HepG2 (cell line): ENCODE results near the gene RPLP2. TPM values are rescaled to one million over a fixed set of nuclear protein-coding genes. Genes with fewer than 3 reads are reported as not detected.

ENCODE experiments used
- ATF7-NPFF ChIP-seq: sonication (generic); formaldehyde crosslinking; IDR thresholded peaks from 2 replicates; pipeline ENCODE4 v1.8.1; 2023; ENCODE audit warnings: mild to moderate bottlenecking, low read depth, missing genetic modification reagents, moderate library complexity
- DMAP1 ChIP-seq: IDR thresholded peaks from 2 replicates; pipeline ENCODE4 v1.6.1; 2016
- ELF3 ChIP-seq: IDR thresholded peaks from 2 replicates; pipeline ENCODE4 v1.6.1; 2016; ENCODE audit warnings: missing genetic modification reagents, missing compliant biosample characterization
- GLMP ChIP-seq: sonication (generic); formaldehyde crosslinking; IDR thresholded peaks from 2 replicates; pipeline ENCODE4 v1.9.0; 2021; ENCODE audit warnings: missing genetic modification reagents, mild to moderate bottlenecking, borderline replicate concordance
- HOXD1 ChIP-seq: sonication (generic); formaldehyde crosslinking; IDR thresholded peaks from 2 replicates; pipeline ENCODE4 v1.5.0; 2020; ENCODE audit warnings: missing genetic modification reagents
- JUND ChIP-seq: sonication (generic); formaldehyde crosslinking; IDR thresholded peaks from 2 replicates; pipeline ENCODE4 v1.8.0; 2022; ENCODE audit warnings: mild to moderate bottlenecking, missing genetic modification reagents
- KMT2B ChIP-seq: IDR thresholded peaks from 2 replicates; pipeline ENCODE4 v1.6.1; 2016; ENCODE audit warnings: missing genetic modification reagents, missing compliant biosample characterization
- PHF21A ChIP-seq: sonication (generic); formaldehyde crosslinking; IDR thresholded peaks from 2 replicates; pipeline ENCODE4 v1.5.0; 2020; ENCODE audit warnings: mild to moderate bottlenecking, missing genetic modification reagents
- RARG ChIP-seq: sonication (generic); formaldehyde crosslinking; IDR thresholded peaks from 2 replicates; pipeline ENCODE4 v1.4.0; 2020; ENCODE audit warnings: low read depth, mild to moderate bottlenecking, missing genetic modification reagents
- RORA ChIP-seq: sonication (generic); formaldehyde crosslinking; IDR thresholded peaks from 2 replicates; pipeline ENCODE4 v1.5.0; 2020; ENCODE audit warnings: mild to moderate bottlenecking, missing genetic modification reagents, moderate library complexity
- SRSF9 ChIP-seq: fragments of 200-400 bp; formaldehyde crosslinking; IDR thresholded peaks from 2 replicates; pipeline ENCODE4 v1.6.1; 2018; ENCODE audit warnings: borderline replicate concordance, mild to moderate bottlenecking, low read depth, low read length; ENCODE audit not compliant: insufficient read depth, poor library complexity, severe bottlenecking
- ZNF274 ChIP-seq: sonication (generic); formaldehyde crosslinking; IDR thresholded peaks from 2 replicates; pipeline ENCODE4 v1.5.1; 2020; ENCODE audit warnings: mild to moderate bottlenecking, missing genetic modification reagents
- ZNF318 ChIP-seq: sonication (generic); formaldehyde crosslinking; IDR thresholded peaks from 2 replicates; pipeline ENCODE4 v1.4.0; 2020; ENCODE audit warnings: mild to moderate bottlenecking, missing genetic modification reagents
- ZNF501 ChIP-seq: sonication (generic); formaldehyde crosslinking; IDR thresholded peaks from 2 replicates; pipeline ENCODE4 v1.5.1; 2020; ENCODE audit warnings: mild to moderate bottlenecking, moderate library complexity, missing genetic modification reagents
- ZNF503 ChIP-seq: sonication (generic); formaldehyde crosslinking; IDR thresholded peaks from 2 replicates; pipeline ENCODE4 v1.4.0; 2020; ENCODE audit warnings: missing genetic modification reagents
- polyA plus RNA-seq, 8 experiments: library from polyadenylated mRNA; depleted of rRNA in 3 of 8; stranded (reverse) in 7 of 8; unstranded in 1 of 8; fragments of >200 nt; fragmentation: Illumina TruSeq in 4 of 8; extraction: Trizol in 4 of 8; gene quantifications; 2 replicates each; pipeline versions ENCODE4 v1.2.1 to v1.2.3, GENCODE V29; 2011 to 2016; ENCODE audit warnings: low read depth in 4 of 8, missing spikeins in 1 of 8, mixed read lengths in 1 of 8; ENCODE audit not compliant: insufficient read depth in 1 of 8
- total RNA-seq, 5 experiments: library from RNA; depleted of rRNA; stranded (reverse); fragments of >200 nt; fragmentation: Illumina TruSeq; extraction: Trizol; gene quantifications; 2 replicates each; pipeline ENCODE4 v1.2.3, GENCODE V29; 2016; ENCODE audit warnings: low read depth in 1 of 5
- TF ChIP-seq, protein P1 (sequence below): sonication (generic); formaldehyde crosslinking; IDR thresholded peaks from 2 replicates; pipeline ENCODE4 v1.4.0; 2020; ENCODE audit warnings: missing genetic modification reagents

The RPLP2 gene
- total and polyA plus RNA-seq, 2 of the 13 experiments (the other 11 are each of a cell fraction or from before 2014, with no cell fraction given): 978 to 2,106 TPM

DNA sequence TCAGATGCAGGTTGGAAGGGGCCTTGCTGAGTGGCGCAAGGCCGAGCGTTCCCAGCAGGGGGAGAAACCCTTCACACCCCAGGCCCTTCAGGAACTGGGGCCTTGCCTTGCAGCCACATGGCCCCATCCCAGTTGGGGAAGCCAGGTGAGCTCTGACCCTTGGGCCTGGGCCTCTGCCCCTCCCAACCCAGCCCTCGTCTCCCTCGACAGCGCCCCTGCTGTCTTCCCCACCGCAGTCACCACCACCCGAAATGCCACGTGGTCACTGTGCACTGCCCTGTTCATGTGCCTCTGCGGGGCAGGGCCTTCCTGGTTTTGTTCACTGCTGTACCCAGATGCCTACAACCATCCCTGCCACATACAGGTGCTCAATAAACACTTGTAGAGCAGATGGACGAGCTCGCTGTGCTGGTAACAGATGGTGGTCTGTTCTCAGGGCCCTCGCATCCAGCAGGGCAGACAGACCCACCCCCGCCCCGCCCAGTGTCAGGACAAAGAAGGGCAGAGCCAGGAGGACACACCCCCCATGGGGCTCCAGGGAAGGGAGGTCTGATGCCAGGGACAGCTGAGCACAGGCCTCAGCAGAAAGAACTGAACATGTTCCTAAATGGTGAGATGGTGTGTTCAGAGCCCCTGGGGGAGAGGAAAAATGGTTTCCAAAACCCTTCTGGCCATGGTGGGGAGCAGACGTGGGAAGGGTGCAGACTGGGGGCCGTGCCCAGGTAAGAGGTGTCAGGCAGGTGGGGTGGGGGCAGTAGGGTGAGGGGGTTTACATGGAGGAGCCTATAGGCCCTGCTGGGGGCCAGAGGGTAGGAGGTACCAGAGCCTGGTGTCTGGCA lies 28.9 kb downstream of the RPLP2 start (continued):
- no peak for TF ChIP-seq GLMP (CRISPR knock-in tag)
- TF ChIP-seq ELF3 (CRISPR knock-in tag): peak; percentile 70
- no peak for TF ChIP-seq ZNF503 (CRISPR knock-in tag)
- no peak for TF ChIP-seq ZNF274 (CRISPR knock-in tag)
- peak; percentile 99 for TF ChIP-seq DMAP1 (CRISPR knock-in tag)
- TF ChIP-seq SRSF9: no peak
- TF ChIP-seq ZNF318: 0 out of 2 replicates have a peak, but pooled peaks have one; percentile 28
- peak; percentile 43 for TF ChIP-seq ATF7-NPFF (CRISPR knock-in tag)
- TF ChIP-seq HOXD1 (CRISPR knock-in tag): no peak
- TF ChIP-seq JUND (CRISPR knock-in tag): no peak
- no peak for TF ChIP-seq RORA (CRISPR knock-in tag)
- TF ChIP-seq, protein P1, sequence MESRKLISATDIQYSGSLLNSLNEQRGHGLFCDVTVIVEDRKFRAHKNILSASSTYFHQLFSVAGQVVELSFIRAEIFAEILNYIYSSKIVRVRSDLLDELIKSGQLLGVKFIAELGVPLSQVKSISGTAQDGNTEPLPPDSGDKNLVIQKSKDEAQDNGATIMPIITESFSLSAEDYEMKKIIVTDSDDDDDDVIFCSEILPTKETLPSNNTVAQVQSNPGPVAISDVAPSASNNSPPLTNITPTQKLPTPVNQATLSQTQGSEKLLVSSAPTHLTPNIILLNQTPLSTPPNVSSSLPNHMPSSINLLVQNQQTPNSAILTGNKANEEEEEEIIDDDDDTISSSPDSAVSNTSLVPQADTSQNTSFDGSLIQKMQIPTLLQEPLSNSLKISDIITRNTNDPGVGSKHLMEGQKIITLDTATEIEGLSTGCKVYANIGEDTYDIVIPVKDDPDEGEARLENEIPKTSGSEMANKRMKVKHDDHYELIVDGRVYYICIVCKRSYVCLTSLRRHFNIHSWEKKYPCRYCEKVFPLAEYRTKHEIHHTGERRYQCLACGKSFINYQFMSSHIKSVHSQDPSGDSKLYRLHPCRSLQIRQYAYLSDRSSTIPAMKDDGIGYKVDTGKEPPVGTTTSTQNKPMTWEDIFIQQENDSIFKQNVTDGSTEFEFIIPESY: peak; percentile 97
- TF ChIP-seq RARG: no peak
- no peak for TF ChIP-seq ZNF501 (CRISPR knock-in tag)
- TF ChIP-seq PHF21A (CRISPR knock-in tag): peak; percentile 79
- 0 out of 2 replicates have a peak, but pooled peaks have one; percentile 62 for TF ChIP-seq KMT2B (CRISPR knock-in tag)
